HG02642 (cell line): ENCODE data around the gene FAM120B.

Experiments
- ATAC-seq: cut with Tn5 transposase; IDR thresholded peaks from one replicate; pipeline ENCODE4 v1.9.1; 2021; ENCODE audit warnings: mild to moderate bottlenecking; ENCODE audit not compliant: unreplicated experiment, poor library complexity

The FAM120B gene

GRCh38 chr6:170449835-170450753 is 143.5 kb downstream of the FAM120B start:
- ATAC-seq, result no peak

- ATAC-seq, result no peak
These were observed 144.6 kb downstream of the FAM120B start for GRCh38 chr6:170450916-170451761.

GRCh38 chr6:170451762-170452651 is 145.4 kb downstream of the FAM120B start:
- no peak for ATAC-seq

GRCh38 chr6:170452767-170453545 is 146.4 kb downstream of the FAM120B start:
- ATAC-seq, result no peak

DNA sequence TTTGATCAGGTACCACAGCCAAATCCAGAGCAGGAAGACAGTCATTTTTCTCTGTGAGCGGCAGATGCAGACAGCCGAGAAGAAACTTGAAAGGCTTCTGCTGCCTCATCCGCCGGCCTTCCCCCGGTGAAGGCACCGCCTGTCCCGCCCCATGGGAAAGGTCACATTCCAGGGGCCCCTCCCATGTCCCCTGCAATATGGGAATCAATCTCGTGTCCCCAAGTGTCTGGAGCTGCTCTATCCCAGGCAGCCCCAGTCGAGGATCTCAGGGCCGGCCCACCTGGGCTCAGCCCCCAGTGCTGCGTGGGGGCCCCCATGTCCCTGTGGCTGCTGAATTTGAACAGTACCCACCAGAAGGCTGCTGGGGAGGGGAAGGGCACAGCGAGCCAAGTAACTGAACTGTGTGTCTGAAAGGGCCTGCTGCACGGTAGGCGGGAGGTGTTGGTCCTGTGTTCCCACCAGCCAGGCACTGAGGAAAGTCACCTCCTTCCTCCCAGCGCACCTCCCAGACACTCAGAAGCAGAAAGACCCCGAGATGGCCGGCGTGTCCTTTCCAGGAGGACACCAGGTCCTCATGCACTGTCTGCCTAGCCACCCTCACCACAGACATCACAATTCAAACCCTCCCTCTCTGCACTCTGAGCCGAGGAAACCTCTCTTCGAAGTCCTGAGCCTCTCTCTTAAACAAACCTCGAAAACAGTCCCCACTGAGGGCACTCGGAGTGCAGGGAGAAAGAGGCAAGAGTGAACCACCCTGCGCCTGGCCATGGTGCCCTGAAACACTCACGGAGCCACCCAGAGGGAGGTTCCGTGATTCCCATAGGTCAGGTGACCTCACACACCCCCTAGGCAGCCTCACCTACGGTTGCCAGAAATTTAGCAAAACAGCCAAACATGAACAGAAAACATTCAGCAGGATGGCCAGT is 147.3 kb downstream of the FAM120B start:
- no peak for ATAC-seq

GRCh38 chr6:170454512-170455285 is 148.1 kb downstream of the FAM120B start:
- ATAC-seq, result no peak

GRCh38 chr6:170455335-170455979 is 148.9 kb downstream of the FAM120B start:
- no peak for ATAC-seq

GRCh38 chr6:170456334-170456733 is 149.8 kb downstream of the FAM120B start:
- no peak for ATAC-seq
